Large intestine (tissue), 3 donors: ENCODE measurements around the gene SERTAD2. TPM values are rescaled to one million over a fixed set of nuclear protein-coding genes. Genes with fewer than 3 reads are reported as not detected.
A peak's percentile ranks its signal among the peaks of the same experiment; 100 is the strongest.

Source experiments
- DNase-seq, 2 donors: peaks; one replicate each; pipeline versions ENCODE4 v3.0.0 to v3.0.0-alpha.2; 2013
- H3K27ac ChIP-seq: one replicate; pipeline ENCODE4 v1.5.1; 2013; ENCODE audit warnings: low read length
- H3K27me3 ChIP-seq: 2 replicates; pipeline ENCODE4 v1.6.1; 2013; ENCODE audit warnings: low read length; ENCODE audit not compliant: control insufficient read depth, insufficient read depth
- H3K36me3 ChIP-seq: 2 replicates; pipeline ENCODE4 v1.6.1; 2013; ENCODE audit warnings: low read length; ENCODE audit not compliant: control insufficient read depth, insufficient read depth
- H3K4me1 ChIP-seq: one replicate; pipeline ENCODE4 v1.6.1; 2013; ENCODE audit warnings: low read length; ENCODE audit not compliant: control insufficient read depth, insufficient read depth
- H3K4me3 ChIP-seq: one replicate; pipeline ENCODE4 v1.5.1; 2013; ENCODE audit warnings: low read length
- H3K9me3 ChIP-seq: one replicate; pipeline ENCODE4 v1.6.1; 2013; ENCODE audit warnings: mild to moderate bottlenecking, low read depth, low read length, moderate library complexity; ENCODE audit not compliant: control insufficient read depth
- WGBS: methylation state at CpG from one replicate; pipeline ENCODE4 v1.1.5; 2013; ENCODE audit warnings: low lambda C conversion rate; ENCODE audit not compliant: insufficient coverage; 5-methylcytosine and 5-hydroxymethylcytosine counted together
- polyA plus RNA-seq: library from polyadenylated mRNA; unstranded; fragments of 120-200 nt; gene quantifications from one replicate; pipeline ENCODE4 v1.2.1, GENCODE V29; 2013

The SERTAD2 gene
- polyA plus RNA-seq, 1 donor: 19.7 TPM

DNA sequence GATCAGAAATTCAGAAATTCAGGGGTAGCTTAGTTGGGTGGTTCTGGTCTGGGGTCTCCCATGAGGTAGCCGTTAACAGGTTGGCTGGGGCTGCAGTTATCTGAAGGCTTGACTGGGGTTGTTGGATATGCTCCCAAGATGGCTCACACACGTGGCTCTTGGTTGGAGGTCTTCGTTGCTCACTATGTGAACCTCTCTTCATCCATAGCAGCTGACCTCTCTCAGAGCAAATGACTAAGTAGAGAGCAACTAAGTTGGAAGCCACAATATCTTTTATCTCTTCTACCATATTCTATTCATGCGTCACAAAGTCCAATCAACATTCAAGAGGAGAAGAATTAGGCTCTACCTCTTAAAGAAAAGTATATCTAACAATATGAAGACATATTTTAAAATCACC lies 38.7 kb upstream of the SERTAD2 start:
- no peaks in the 10 kb centered on the region for H3K9me3 ChIP-seq
- no peaks in the 10 kb centered on the region for H3K4me1 ChIP-seq
- no peak overlapping the region for H3K27ac ChIP-seq
- no peaks in the 10 kb centered on the region for H3K27me3 ChIP-seq
- DNase-seq: no peak
- no peaks in the 10 kb centered on the region for H3K36me3 ChIP-seq
- no CpG with 5 or more reads among the region's 4 CpGs for WGBS
- no peak overlapping the region for H3K4me3 ChIP-seq

DNA sequence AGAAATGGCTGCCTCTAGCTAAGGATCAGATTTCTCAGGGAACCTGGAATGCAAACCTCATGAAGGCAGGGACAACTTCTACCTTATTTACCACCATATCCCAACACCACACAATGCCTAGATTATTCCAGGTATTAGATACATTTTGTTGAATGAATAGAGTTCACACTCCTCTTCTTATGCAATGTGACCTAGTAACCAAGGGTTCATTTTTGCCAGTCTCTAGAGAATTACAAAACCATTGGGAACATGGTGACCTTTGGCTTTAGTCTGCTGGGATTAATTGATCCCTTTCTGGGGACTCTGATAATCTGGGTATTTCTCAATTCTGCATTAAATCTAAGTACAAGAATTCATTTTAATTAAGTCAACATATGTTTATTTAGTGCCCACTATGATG lies 35.2 kb upstream of the SERTAD2 start:
- Histone ChIP-seq H3K4me3 (no peak overlapping the region), H3K27me3 (no peaks in the 10 kb centered on the region), H3K9me3 (no peaks in the 10 kb centered on the region), H3K4me1 (no peaks in the 10 kb centered on the region), H3K27ac (no peak overlapping the region), H3K36me3 (no peaks in the 10 kb centered on the region)
- DNase-seq: no peak

DNA sequence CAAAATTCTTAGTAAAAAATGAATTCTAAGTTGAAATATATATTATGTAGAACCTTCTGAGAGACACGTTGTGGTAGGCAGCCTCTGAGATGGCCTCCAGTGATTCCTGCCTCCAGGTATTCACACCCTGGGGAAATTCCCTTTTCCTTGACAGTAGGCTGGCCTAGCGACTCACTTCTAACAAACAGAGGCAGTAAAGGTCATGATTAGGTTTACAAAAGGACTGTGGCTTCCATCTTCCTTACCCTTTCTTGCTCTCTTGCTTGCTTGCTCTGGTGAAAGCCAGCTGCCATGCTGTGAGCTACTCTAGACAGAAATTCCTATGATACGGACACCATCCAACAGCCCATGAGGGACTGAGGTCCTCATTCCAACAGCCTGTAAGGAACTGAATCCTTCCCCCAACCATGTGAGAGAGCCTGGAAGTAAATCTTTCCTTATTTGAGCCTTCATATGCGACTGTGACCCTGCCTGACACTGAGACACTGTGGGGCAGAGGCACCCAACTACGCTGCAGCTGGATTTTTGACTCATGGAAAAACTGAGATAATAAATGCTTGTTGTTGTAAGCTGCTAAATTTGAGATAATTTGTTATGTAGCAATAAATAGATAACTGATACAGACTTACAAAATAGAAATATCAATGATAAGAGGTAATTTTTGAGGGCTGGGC lies 32.7 kb upstream of the SERTAD2 start:
- Histone ChIP-seq H3K27me3 (no peaks in the 10 kb centered on the region), H3K9me3 (no peaks in the 10 kb centered on the region), H3K4me1 (no peaks in the 10 kb centered on the region), H3K36me3 (no peaks in the 10 kb centered on the region), H3K27ac (no peak overlapping the region), H3K4me3 (no peak overlapping the region)
- 100% methylated on average over 2 of the region's 5 CpGs for WGBS
- DNase-seq: no peak

DNA sequence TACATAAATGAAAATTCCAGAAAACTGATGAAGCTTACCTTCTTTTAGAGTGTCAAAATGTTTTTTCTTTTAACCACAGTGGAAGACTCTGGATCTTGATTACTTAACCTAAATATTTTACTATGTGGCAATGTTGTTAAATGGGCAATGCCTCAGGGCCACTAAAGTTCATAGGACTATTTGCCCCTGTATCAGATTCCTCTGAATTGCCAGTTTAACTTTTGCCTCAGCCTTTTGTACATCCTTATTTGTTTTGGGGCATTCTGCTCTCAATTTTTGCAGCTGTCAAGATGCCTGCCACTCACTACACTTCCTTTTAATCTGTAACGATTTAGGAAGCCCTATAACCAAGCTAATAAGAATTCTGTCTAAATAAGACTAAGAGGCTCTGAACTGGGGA lies 31.7 kb upstream of the SERTAD2 start:
- no peak overlapping the region for H3K4me3 ChIP-seq
- H3K36me3 ChIP-seq: no peaks in the 10 kb centered on the region
- H3K4me1 ChIP-seq: no peaks in the 10 kb centered on the region
- no CpG with 5 or more reads among the region's 1 CpG for WGBS
- no peaks in the 10 kb centered on the region for H3K27me3 ChIP-seq
- DNase-seq: no peak
- no peak overlapping the region for H3K27ac ChIP-seq
- no peaks in the 10 kb centered on the region for H3K9me3 ChIP-seq

DNA sequence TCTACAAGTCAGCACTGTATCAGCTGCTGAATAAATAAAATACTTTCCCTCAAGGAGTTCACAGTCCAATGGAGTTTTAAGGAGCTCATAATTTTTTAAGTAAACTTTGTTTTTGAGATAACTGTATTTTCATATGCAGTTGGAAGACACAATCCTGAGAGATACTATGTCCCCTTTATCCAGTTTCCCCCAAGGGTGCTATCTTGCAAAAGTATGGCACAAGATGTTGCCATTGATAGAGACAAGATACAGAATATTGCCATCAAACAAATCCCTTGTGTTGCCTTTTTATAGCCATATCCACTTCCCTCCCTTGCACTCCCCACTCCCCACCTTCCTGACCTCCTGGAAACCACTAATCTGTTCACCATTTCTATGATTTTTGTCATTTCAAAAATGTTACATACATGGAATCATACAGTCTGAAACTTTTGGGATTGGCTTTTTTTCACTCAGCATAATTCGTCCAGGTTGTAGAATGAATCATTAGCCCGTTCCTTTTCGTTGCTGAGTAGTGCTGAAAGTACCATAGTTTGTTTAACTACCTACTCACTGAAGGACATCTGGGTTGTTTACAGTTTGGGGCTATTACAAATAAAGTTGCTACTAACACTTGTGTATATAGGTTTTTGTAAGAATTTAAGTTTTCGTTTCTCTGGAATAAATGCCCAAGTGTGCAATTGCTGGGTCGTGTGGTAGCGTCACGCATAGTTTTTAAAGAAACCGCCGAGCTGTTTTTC lies 30.2 kb upstream of the SERTAD2 start:
- H3K27me3 ChIP-seq: no peaks in the 10 kb centered on the region
- H3K9me3 ChIP-seq: no peaks in the 10 kb centered on the region
- no peaks in the 10 kb centered on the region for H3K36me3 ChIP-seq
- 74% methylated on average over 3 of the region's 9 CpGs for WGBS
- no peak for DNase-seq
- H3K4me1 ChIP-seq: no peaks in the 10 kb centered on the region
- no peak overlapping the region for H3K4me3 ChIP-seq
- no peak overlapping the region for H3K27ac ChIP-seq

DNA sequence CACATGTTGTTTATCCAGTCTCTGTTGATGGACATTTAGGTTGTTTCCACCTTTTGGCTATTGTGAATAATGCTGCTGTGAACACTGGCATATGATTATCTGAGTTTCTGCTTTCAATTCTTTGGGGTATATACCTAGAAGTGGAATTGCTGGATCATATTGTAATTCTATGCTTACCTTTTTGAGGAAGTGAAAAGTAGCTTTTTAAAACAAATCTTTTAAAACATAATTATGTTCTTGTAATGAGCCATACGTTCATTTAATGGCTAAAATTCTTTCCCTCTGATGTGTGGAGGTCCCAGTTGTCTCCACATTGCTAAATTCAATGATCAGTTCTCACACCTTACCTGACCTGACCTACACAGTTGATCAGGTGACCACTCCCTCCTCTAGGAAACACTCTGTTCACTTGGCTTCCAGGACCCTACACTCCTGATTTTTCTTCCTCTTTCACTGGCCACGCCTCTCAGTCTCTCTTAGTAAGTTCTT lies 27.8 kb upstream of the SERTAD2 start:
- no peak overlapping the region for H3K4me3 ChIP-seq
- WGBS: 100% methylated on average over 1 of the region's 2 CpGs
- no peaks in the 10 kb centered on the region for H3K36me3 ChIP-seq
- DNase-seq: no peak
- no peaks in the 10 kb centered on the region for H3K4me1 ChIP-seq
- no peak overlapping the region for H3K27ac ChIP-seq
- H3K27me3 ChIP-seq: no peaks in the 10 kb centered on the region
- H3K9me3 ChIP-seq: no peaks in the 10 kb centered on the region

DNA sequence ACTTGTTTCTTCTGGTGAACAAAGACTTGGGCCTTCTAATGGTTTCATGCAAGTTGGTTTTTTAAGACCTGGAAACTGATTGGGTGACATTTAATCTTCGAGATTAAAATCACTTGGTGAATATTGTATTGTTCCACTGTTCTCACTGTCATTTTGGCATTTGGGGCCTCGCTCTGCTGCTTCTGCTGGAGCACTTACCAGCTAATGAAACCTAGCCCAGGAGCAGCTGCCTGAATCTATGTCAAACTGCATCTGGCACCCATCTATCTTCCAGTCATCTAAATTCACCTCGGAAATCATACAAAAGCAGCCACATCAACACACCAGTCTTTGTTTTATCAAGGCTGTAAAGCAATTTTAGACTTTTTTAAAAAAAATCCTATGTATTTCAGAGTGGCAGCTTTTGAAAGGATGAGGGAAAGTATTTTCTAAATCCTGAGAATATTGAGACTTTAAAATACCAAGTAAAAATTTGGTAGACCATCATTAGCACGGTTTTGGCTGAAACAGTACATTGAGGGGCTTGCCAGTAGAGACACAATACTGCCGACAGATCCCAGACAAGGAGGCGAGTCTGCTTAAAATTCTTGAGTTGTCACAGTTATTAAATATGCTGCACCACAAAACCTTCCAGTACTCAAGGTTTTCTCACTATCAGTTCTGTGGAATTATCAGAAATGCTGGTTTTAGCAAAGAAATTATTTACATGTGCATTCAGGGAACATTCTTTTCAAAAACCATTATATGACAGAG lies 26.1 kb upstream of the SERTAD2 start:
- Histone ChIP-seq H3K4me3 (no peak overlapping the region), H3K9me3 (no peaks in the 10 kb centered on the region), H3K27ac (no peak overlapping the region), H3K4me1 (no peaks in the 10 kb centered on the region), H3K27me3 (no peaks in the 10 kb centered on the region), H3K36me3 (no peaks in the 10 kb centered on the region)
- no peak for DNase-seq
- 100% methylated on average over 1 of the region's 6 CpGs for WGBS

DNA sequence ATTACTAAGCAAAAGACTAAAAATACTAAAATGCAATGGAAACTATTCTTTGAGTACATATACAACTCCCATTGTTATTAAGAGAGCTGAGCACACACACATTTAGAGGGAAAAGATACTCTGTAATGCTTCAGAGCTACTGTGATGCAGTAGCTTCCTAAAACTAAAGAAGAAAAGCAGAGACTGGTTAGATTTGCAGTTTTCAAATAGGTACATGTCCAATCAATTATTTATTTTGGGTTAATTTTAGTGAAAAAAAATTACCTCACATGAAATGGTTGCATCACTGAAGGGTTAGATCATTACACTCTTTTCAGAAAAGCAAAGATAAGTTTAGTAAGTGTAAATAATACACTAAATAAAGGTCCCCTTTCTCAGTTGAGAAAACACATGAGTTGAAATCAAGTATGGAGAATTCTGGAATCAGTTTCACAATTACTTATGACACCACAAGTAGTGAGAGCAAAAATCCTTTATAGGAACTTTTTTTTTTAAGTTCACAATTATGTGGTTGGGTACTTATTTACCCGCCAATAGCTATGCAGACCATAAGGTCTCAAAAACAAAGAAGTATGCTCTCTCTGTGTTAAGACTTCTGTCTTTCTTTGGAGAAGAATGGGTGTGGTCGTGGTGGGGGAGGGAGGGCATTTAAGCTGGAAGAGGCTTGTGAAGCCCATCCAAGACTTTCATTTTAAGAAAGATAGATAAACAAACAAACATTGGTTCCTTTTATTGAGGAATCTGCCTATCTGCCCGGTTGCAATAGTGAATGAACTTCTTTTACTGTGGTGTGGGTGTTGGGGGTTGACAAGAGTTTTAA lies 25.3 kb upstream of the SERTAD2 start:
- DNase-seq: no peak
- Histone ChIP-seq H3K4me3 (no peak overlapping the region), H3K36me3 (no peaks in the 10 kb centered on the region), H3K27me3 (no peaks in the 10 kb centered on the region), H3K9me3 (no peaks in the 10 kb centered on the region), H3K27ac (no peak overlapping the region), H3K4me1 (no peaks in the 10 kb centered on the region)
- 60% methylated on average over 3 of the region's 3 CpGs for WGBS

DNA sequence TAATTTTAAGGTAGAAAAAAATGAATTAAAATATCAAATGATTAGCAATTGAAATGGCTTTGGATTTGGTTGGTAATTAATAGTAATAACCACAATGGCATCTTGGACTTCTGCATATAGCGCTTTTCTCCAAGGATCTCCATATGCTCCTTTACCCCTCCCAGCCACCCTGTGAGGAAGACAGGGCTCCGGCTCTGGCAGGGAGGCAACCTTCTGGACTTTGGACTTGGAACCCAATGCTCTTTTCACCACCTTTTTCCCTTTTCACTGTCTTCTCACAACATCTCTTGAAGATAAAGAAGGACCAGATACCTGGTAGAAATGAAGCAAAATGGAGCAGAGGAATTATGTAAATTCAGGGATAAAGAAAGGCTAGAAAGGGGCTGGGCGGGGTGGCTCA lies 23.8 kb upstream of the SERTAD2 start:
- Histone ChIP-seq H3K27me3 (no peaks in the 10 kb centered on the region), H3K4me3 (no peak overlapping the region), H3K27ac (no peak overlapping the region), H3K9me3 (no peaks in the 10 kb centered on the region), H3K36me3 (no peaks in the 10 kb centered on the region), H3K4me1 (no peaks in the 10 kb centered on the region)
- peak in 1 of 2 donors; percentile 34 for DNase-seq
- WGBS: no CpG with 5 or more reads among the region's 3 CpGs

DNA sequence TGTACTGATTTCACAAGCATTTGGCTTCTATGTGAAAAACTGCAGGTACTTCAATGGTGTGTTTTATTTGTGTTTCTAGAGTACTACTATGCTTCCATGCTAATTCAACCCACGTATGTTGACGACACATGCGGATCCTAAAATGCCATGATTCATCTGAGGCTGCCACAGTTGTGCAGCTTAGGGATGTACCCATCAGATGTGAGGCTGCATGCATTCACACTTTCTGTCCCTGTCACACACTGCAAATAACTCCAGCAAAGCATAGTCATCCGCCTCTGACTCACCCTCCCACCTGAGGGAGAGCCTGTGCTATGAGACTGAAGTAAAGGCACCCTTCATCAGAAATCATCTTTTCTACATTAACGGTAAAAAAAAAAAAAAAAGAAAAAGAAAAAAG lies 22.1 kb upstream of the SERTAD2 start:
- H3K36me3 ChIP-seq: no peaks in the 10 kb centered on the region
- no peaks in the 10 kb centered on the region for H3K27me3 ChIP-seq
- H3K9me3 ChIP-seq: no peaks in the 10 kb centered on the region
- WGBS: 83% methylated on average over 1 of the region's 5 CpGs
- H3K27ac ChIP-seq: no peak overlapping the region
- no peaks in the 10 kb centered on the region for H3K4me1 ChIP-seq
- no peak for DNase-seq
- H3K4me3 ChIP-seq: no peak overlapping the region
